Right cardiac atrium (tissue), 5 donors: ENCODE measurements around the gene SSTR5. TPM values are rescaled to one million over a fixed set of nuclear protein-coding genes. Genes with fewer than 3 reads are reported as not detected.

Source experiments
- ATAC-seq, 2 donors: fragments of 200-7000 bp; cut with Tn5 transposase; one replicate each; pipeline versions ENCODE4 v1.8.0 to v1.9.1; 2020; ENCODE audit warnings: moderate library complexity in 2 of 2, mild to moderate bottlenecking in 1 of 2
- DNase-seq, 3 donors: peaks; one replicate each; pipeline ENCODE4 v3.0.0-alpha.2; 2020
- H3K27ac ChIP-seq: one replicate; pipeline ENCODE4 v1.5.1; 2013; ENCODE audit warnings: mild to moderate bottlenecking, low read length, control low read depth, moderate library complexity
- H3K27me3 ChIP-seq: one replicate; pipeline ENCODE4 v1.6.1; 2013; ENCODE audit not compliant: control insufficient read depth, insufficient read depth
- H3K4me1 ChIP-seq: one replicate; pipeline ENCODE4 v1.6.1; 2013; ENCODE audit warnings: low read length; ENCODE audit not compliant: control insufficient read depth, insufficient read depth
- H3K4me3 ChIP-seq: one replicate; pipeline ENCODE4 v1.5.1; 2013; ENCODE audit warnings: low read length, control low read depth
- H3K9me3 ChIP-seq: one replicate; pipeline ENCODE4 v1.6.1; 2013; ENCODE audit warnings: low read length; ENCODE audit not compliant: control insufficient read depth
- WGBS: extraction: QIAGEN DNeasy Blood & Tissue Kit; methylation state at CpG from one replicate; pipeline ENCODE4 v1.1.7; 2013; 5-methylcytosine and 5-hydroxymethylcytosine counted together
- intact Hi-C, 4 donors: fragments of 100-400 bp; cut with DNase I; formaldehyde crosslinking; loops; one replicate each; pipeline versions ENCODE4 v1.11.0 to v1.14.0; 2022 to 2023
- polyA plus RNA-seq: library from polyadenylated mRNA; stranded (reverse); fragments of 200-250 nt; gene quantifications from one replicate; pipeline ENCODE4 v1.2.3, GENCODE V29; 2013
- total RNA-seq, 4 donors: library from RNA; stranded (reverse); fragmentation: NEBNext Ultra II Directional; extraction: Animal tissue kit (Norgen Biotek cat#: 25700); gene quantifications; one replicate each; pipeline ENCODE4 v1.2.1, GENCODE V29; 2021
- donor health status: healthy with polysubstance abuse.
- donor health status: DM: no; HTN: yes; CAD: no.
- donor health status: DM: no; HTN: no; CAD: no.
- donor health status: DM: no; HTN: yes; CAD: no; lungs with severe emphysema.
- donor health status: DM: yes; HTN: yes; CAD: no.

Gene SSTR5
- total and polyA plus RNA-seq, 5 donors = 7.7 to 35.3 (median 17.7) TPM

- H3K27ac ChIP-seq = no peak overlapping the region
- H3K9me3 ChIP-seq = no peaks in the 10 kb centered on the region
- intact Hi-C loops = no loop called here
- ATAC-seq (no peak), DNase-seq (no peak)
- 85% methylated on average over 31 of the region's 31 CpGs for WGBS
- H3K27me3 ChIP-seq = no peaks in the 10 kb centered on the region
- no peak overlapping the region for H3K4me3 ChIP-seq
- no peaks in the 10 kb centered on the region for H3K4me1 ChIP-seq
Measured at GRCh38 chr16:1127971-1128715, 55.6 kb downstream of the SSTR5 start.

- Histone ChIP-seq H3K9me3 (no peaks in the 10 kb centered on the region), H3K27me3 (no peaks in the 10 kb centered on the region), H3K4me1 (no peaks in the 10 kb centered on the region), H3K27ac (no peak overlapping the region), H3K4me3 (no peak overlapping the region)
- WGBS = 90% methylated on average over 48 of the region's 48 CpGs
- ATAC-seq = no peak
- intact Hi-C loops = no loop called here
- DNase-seq = no peak
Measured at GRCh38 chr16:1129106-1129960, 56.8 kb downstream of the SSTR5 start.

DNA sequence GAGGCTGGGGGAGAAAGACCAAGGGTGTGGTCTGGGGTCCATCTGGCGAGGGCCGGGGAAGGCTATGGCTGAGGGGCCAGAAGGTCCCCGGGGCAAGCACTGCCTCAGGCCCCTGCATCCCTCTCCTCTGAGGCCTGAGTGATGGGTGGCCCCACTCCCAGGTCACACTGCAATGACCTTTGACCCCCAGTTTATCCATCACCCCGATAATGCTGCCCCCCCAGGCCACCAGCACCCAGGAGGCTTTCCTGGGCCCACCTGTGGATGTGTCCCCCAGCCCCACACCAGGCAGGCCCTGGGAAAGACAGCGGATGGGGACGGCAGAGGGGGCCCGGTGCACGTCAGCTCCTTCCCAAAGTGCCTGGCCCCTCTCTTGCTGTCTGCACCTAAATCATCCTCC, 57.8 kb downstream of the SSTR5 start:
- WGBS = 87% methylated on average over 8 of the region's 8 CpGs

More for the DNA sequence above, 57.8 kb downstream of the SSTR5 start:
- H3K4me1 ChIP-seq = no peaks in the 10 kb centered on the region
- H3K27ac ChIP-seq = no peak overlapping the region
- ATAC-seq (no peak), DNase-seq (no peak)
- H3K9me3 ChIP-seq = no peaks in the 10 kb centered on the region
- H3K27me3 ChIP-seq = no peaks in the 10 kb centered on the region
- intact Hi-C loops = no loop called here
- H3K4me3 ChIP-seq = no peak overlapping the region

Other genes starting within 250 kb of the SSTR5 start
- gene LMF1, start 101.8 kb upstream of the SSTR5 start, total RNA-seq = 10 to 100 TPM; 10.6 to 13.3 (median 11.2) TPM
- 7.8 TPM for gene LMF1, start 101.8 kb upstream of the SSTR5 start, polyA plus RNA-seq
- 1 to 10 TPM in 3 of 4 donors, under 1 TPM in 1; 0.97 to 2.1 (median 1.9) TPM for gene SOX8, start 91.0 kb upstream of the SSTR5 start, total RNA-seq
- gene SOX8, start 91.0 kb upstream of the SSTR5 start, polyA plus RNA-seq = 1.5 TPM
- gene C1QTNF8, start 23.5 kb downstream of the SSTR5 start, total RNA-seq = under 1 TPM in 2 of 4 donors, not detected in 2; 0.15 to 0.23 TPM
- 0.05 TPM for gene C1QTNF8, start 23.5 kb downstream of the SSTR5 start, polyA plus RNA-seq
- 1 to 10 TPM; 4.2 to 7.8 (median 6.0) TPM for gene CACNA1H, start 80.4 kb downstream of the SSTR5 start, total RNA-seq
- 7.5 TPM for gene CACNA1H, start 80.4 kb downstream of the SSTR5 start, polyA plus RNA-seq
- gene TPSG1, start 152.5 kb downstream of the SSTR5 start, total RNA-seq = under 1 TPM in 1 of 4 donors, not detected in 3; 0.21 TPM
- gene TPSG1, start 152.5 kb downstream of the SSTR5 start, polyA plus RNA-seq = not detected
- 1 to 10 TPM in 3 of 4 donors, not detected in 1; 3.7 to 7.1 (median 6.7) TPM for gene TPSB2, start 157.4 kb downstream of the SSTR5 start, total RNA-seq
- gene TPSB2, start 157.4 kb downstream of the SSTR5 start, polyA plus RNA-seq = 1.8 TPM
- 1 to 10 TPM; 1.6 to 8.3 (median 4.7) TPM for gene TPSAB1, start 168.0 kb downstream of the SSTR5 start, total RNA-seq
- gene TPSAB1, start 168.0 kb downstream of the SSTR5 start, polyA plus RNA-seq = 1.2 TPM
- under 1 TPM in 2 of 4 donors, not detected in 2; 0.26 to 0.85 TPM for gene TPSD1, start 183.3 kb downstream of the SSTR5 start, total RNA-seq
- 0.16 TPM for gene TPSD1, start 183.3 kb downstream of the SSTR5 start, polyA plus RNA-seq
- gene UBE2I, start 236.9 kb downstream of the SSTR5 start, total RNA-seq = 10 to 100 TPM; 73.5 to 95.3 (median 87.8) TPM
- gene UBE2I, start 236.9 kb downstream of the SSTR5 start, polyA plus RNA-seq = 76.5 TPM